ENCODE data around the gene ARTN. TPM values are rescaled to one million over a fixed set of nuclear protein-coding genes. Genes with fewer than 3 reads are reported as not detected.

ARTN gene
- total RNA-seq, 1 experiment from 2014 or later, result 17.4 TPM

DNA sequence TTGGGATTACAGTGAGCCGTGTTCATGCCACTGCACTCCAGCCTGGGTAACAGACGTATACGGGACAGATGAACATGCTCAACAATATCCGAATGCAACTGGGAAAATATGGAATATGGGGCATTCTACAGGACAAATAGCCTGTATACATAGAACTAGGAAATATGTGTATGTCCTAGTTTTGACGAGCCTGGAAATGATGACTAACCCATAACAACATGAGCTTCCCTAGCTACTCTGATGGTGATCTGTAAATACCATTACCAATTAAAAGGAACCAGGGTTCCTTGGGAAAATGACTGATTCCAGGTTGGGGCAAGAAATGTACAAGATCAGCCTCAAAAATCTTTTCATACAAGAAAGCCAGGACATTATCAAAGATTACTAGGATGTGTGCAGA, 42.8 kb upstream of the ARTN start:
- Histone ChIP-seq H4K20me1 (ENCODE audit: insufficient read depth) (no peaks in the 10 kb centered on the region), H3K4me1 (replicated peaks; ENCODE audit: insufficient read depth) (0 out of 2 replicates have a peak, but pooled peaks cover 3% of the 10 kb centered on the region), H3K27me3 (ENCODE audit: insufficient read depth, low read depth) (no peaks in the 10 kb centered on the region), H3K4me2 (no peak overlapping the region), H3K36me3 (ENCODE audit: low read depth) (no peaks in the 10 kb centered on the region), H3K79me2 (ENCODE audit: low read depth) (no peaks in the 10 kb centered on the region), H3K9me2 (ENCODE audit: insufficient read depth) (no peaks in the 10 kb centered on the region), H2AFZ (no peak overlapping the region), H3K9me3 (ENCODE audit: insufficient read depth, low read depth) (no peaks in the 10 kb centered on the region), H3K4me3 (no peak overlapping the region), H3K27ac (no peak overlapping the region), H3F3A (ENCODE audit: insufficient read depth, low read depth) (no peaks in the 10 kb centered on the region)
- TF ChIP-seq EZH2 (IDR thresholded peaks at IDR 0.05; ENCODE audit: low read depth) (no peak), CTCF (conservative IDR thresholded peaks at IDR 0.05) (no peak)
- DNase-seq, result no peak
- no TSS peak for BruUV-seq (replicated peaks)
- POLR2A ChIA-PET (ENCODE audit: unreplicated experiment), result no interaction called here
- intact Hi-C loops (cut with micrococcal nuclease; ENCODE audit: unreplicated experiment), result no loop called here
- CTCF ChIA-PET, result no interaction called here

GRCh38 chr1:43893006-43893405, 40.6 kb upstream of the ARTN start:
- Histone ChIP-seq H3K27ac (no peak overlapping the region), H3K9me2 (ENCODE audit: insufficient read depth) (no peaks in the 10 kb centered on the region), H3F3A (ENCODE audit: insufficient read depth, low read depth) (no peaks in the 10 kb centered on the region), H3K27me3 (ENCODE audit: insufficient read depth, low read depth) (no peaks in the 10 kb centered on the region), H4K20me1 (ENCODE audit: insufficient read depth) (no peaks in the 10 kb centered on the region), H3K79me2 (ENCODE audit: low read depth) (no peaks in the 10 kb centered on the region), H2AFZ (no peak overlapping the region), H3K36me3 (ENCODE audit: low read depth) (no peaks in the 10 kb centered on the region), H3K4me1 (replicated peaks; ENCODE audit: insufficient read depth) (no peaks in the 10 kb centered on the region), H3K4me3 (no peak overlapping the region), H3K9me3 (ENCODE audit: insufficient read depth, low read depth) (no peaks in the 10 kb centered on the region), H3K4me2 (no peak overlapping the region)
- no TSS peak for BruUV-seq (replicated peaks)
- intact Hi-C loops (cut with micrococcal nuclease; ENCODE audit: unreplicated experiment), result no loop called here
- no peak for TF ChIP-seq EZH2 (IDR thresholded peaks at IDR 0.05; ENCODE audit: low read depth)
- TF ChIP-seq CTCF (conservative IDR thresholded peaks at IDR 0.05), result no peak
- CTCF ChIA-PET, result no interaction called here
- no peak for DNase-seq
- POLR2A ChIA-PET (ENCODE audit: unreplicated experiment), result no interaction called here

GRCh38 chr1:43898981-43899380, 34.6 kb upstream of the ARTN start:
- no peaks in the 10 kb centered on the region for H3K79me2 ChIP-seq (ENCODE audit: low read depth)
- TF ChIP-seq EZH2 (IDR thresholded peaks at IDR 0.05; ENCODE audit: low read depth) (no peak), CTCF (conservative IDR thresholded peaks at IDR 0.05) (no peak)
- ChIA-PET CTCF (no interaction called here), POLR2A (ENCODE audit: unreplicated experiment) (no interaction called here)
- H3K36me3 ChIP-seq (ENCODE audit: low read depth), result no peaks in the 10 kb centered on the region
- intact Hi-C loops (cut with micrococcal nuclease; ENCODE audit: unreplicated experiment), result no loop called here
- BruUV-seq (replicated peaks), result no TSS peak
- H3K27me3 ChIP-seq (ENCODE audit: insufficient read depth, low read depth), result no peaks in the 10 kb centered on the region
- no peak for DNase-seq
- H2AFZ ChIP-seq, result no peak overlapping the region
- H4K20me1 ChIP-seq (ENCODE audit: insufficient read depth), result no peaks in the 10 kb centered on the region
- H3K9me3 ChIP-seq (ENCODE audit: insufficient read depth, low read depth), result no peaks in the 10 kb centered on the region
- no peaks in the 10 kb centered on the region for H3K4me1 ChIP-seq (replicated peaks; ENCODE audit: insufficient read depth)
- H3K27ac ChIP-seq, result no peak overlapping the region
- no peaks in the 10 kb centered on the region for H3K9me2 ChIP-seq (ENCODE audit: insufficient read depth)
- no peaks in the 10 kb centered on the region for H3F3A ChIP-seq (ENCODE audit: insufficient read depth, low read depth)
- H3K4me2 ChIP-seq, result no peak overlapping the region
- H3K4me3 ChIP-seq, result no peak overlapping the region
